GM12801 (cell line): ENCODE measurements around the gene APOM.

Experiments
- TF ChIP-seq, protein P1 (sequence below): IDR thresholded peaks from one replicate; pipeline ENCODE4 v1.5.1; 2011; ENCODE audit warnings: control low read depth; ENCODE audit not compliant: insufficient read length; ENCODE audit errors: extremely low read depth

APOM gene

DNA sequence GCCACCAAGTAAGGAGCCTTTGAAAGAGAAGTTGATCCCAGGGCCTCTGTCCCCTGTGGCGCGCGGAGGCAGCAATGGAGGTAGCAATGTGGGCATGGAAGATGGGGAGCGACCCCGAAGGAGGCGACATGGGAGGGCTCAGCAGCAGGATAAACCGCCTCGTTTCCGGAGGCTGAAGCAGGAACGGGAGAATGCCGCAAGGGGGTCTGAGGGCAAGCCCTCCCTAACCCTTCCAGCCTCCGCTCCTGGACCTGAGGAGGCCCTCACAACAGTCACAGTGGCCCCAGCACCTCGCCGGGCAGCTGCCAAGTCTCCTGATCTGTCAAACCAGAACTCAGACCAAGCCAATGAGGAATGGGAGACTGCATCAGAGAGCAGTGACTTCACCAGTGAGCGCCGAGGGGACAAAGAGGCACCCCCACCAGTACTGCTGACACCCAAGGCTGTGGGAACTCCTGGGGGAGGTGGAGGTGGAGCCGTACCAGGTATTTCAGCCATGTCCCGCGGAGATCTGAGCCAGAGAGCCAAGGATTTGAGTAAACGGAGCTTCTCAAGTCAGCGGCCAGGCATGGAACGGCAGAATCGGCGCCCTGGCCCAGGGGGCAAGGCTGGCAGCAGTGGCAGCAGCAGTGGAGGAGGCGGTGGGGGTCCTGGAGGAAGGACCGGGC is 23.3 kb upstream of the APOM start:
- TF ChIP-seq, protein P1, sequence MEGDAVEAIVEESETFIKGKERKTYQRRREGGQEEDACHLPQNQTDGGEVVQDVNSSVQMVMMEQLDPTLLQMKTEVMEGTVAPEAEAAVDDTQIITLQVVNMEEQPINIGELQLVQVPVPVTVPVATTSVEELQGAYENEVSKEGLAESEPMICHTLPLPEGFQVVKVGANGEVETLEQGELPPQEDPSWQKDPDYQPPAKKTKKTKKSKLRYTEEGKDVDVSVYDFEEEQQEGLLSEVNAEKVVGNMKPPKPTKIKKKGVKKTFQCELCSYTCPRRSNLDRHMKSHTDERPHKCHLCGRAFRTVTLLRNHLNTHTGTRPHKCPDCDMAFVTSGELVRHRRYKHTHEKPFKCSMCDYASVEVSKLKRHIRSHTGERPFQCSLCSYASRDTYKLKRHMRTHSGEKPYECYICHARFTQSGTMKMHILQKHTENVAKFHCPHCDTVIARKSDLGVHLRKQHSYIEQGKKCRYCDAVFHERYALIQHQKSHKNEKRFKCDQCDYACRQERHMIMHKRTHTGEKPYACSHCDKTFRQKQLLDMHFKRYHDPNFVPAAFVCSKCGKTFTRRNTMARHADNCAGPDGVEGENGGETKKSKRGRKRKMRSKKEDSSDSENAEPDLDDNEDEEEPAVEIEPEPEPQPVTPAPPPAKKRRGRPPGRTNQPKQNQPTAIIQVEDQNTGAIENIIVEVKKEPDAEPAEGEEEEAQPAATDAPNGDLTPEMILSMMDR: no peak

- TF ChIP-seq, protein P1: no peak
Measured at GRCh38 chr6:31633447-31633846, 22.2 kb upstream of the APOM start.

GRCh38 chr6:31634131-31634530 is 21.6 kb upstream of the APOM start:
- TF ChIP-seq, protein P1: no peak

DNA sequence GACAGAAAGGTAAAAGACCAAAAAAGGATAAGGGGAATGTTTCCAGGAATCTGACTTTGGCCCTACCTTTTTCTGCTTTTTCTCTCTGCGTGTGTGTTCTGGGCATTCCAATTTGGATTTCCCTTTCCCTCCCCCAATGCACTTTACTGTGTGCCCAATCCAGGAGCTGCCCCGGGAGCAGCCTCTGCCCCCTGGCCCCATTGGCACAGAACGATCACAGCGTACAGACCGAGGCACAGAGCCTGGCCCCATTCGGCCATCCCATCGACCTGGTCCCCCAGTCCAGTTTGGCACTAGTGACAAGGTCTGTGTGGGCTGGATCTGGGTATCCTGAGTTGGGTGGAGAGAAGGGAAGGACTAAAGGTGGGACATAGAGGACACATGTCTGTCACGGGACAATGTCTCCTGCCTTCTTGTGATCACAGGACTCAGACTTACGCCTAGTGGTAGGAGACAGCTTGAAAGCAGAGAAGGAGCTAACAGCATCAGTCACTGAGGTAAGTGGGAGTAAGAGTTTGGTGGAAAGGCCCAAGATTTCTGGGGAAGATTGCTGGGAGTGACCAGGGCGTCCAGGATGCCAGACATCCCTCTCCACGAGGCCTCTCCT is 20.6 kb upstream of the APOM start:
- TF ChIP-seq, protein P1: no peak

- TF ChIP-seq, protein P1: no peak
Measured at GRCh38 chr6:31636698-31637596, 18.7 kb upstream of the APOM start.

- TF ChIP-seq, protein P1: no peak
Measured at GRCh38 chr6:31639043-31639442, 16.7 kb upstream of the APOM start.

GRCh38 chr6:31639449-31639861 is 16.2 kb upstream of the APOM start:
- TF ChIP-seq, protein P1: no peak
